Measurements from ENCODE around the gene HIPK3. TPM values are rescaled to one million over a fixed set of nuclear protein-coding genes. Genes with fewer than 3 reads are reported as not detected.

HIPK3 gene
- total and polyA plus RNA-seq, 9 of the 15 experiments (the other 6 are each of a cell fraction or from before 2014, with no cell fraction given) = 2.3 to 19.6 (median 7.5) TPM

GRCh38 chr11:33320016-33320813, 63.0 kb downstream of the HIPK3 start (continued):
- TF ChIP-seq REST (IDR thresholded peaks at IDR 0.05; ENCODE audit: borderline replicate concordance) (peak; percentile 27; the same call in 1 of the 2 replicates), REST (CRISPR knock-in tag; IDR thresholded peaks at IDR 0.05; ENCODE audit: low read depth) (no peak), THRB (CRISPR knock-in tag; conservative IDR thresholded peaks at IDR 0.05) (no peak), PBX2 (CRISPR knock-in tag; IDR thresholded peaks at IDR 0.05; ENCODE audit: low read depth) (no peak), PBX2 (tag; conservative IDR thresholded peaks at IDR 0.05; ENCODE audit: low read depth) (peak; percentile 62), ZBTB8A (IDR thresholded peaks at IDR 0.05; ENCODE audit: partially characterized antibody) (no peak), MYNN (IDR thresholded peaks at IDR 0.05) (peak; percentile 72; the same call in 1 of the 2 replicates), MYNN (CRISPR knock-in tag; IDR thresholded peaks at IDR 0.05) (no peak), KDM1A (IDR thresholded peaks at IDR 0.05) (peak; percentile 66 to 72), HDAC1 (IDR thresholded peaks at IDR 0.05) (peak in 1 of 2 experiments; percentile 39; a peak in 1 of 4 replicates), MEIS2 (IDR thresholded peaks at IDR 0.05; ENCODE audit: partially characterized antibody) (peak; percentile 70)
